GM23248 (cell line): Measurements from ENCODE around the gene HRH3.

ENCODE experiments used
- EZH2 ChIP-seq: fragments of 200-600 bp; sonication (generic); IDR thresholded peaks from 2 replicates; pipeline ENCODE4 v1.6.1; 2018; ENCODE audit warnings: antibody characterized with exemption, mild to moderate bottlenecking; ENCODE audit not compliant: insufficient read depth, poor library complexity, severe bottlenecking
- EZH2phosphoT487 ChIP-seq: fragments of 200-600 bp; sonication (generic); IDR thresholded peaks from 2 replicates; pipeline ENCODE4 v1.6.1; 2018; ENCODE audit warnings: antibody characterized with exemption, moderate library complexity, mild to moderate bottlenecking, low read depth; ENCODE audit not compliant: insufficient read depth

- no peak for TF ChIP-seq EZH2
- TF ChIP-seq EZH2phosphoT487: no peak
Observed at GRCh38 chr20:62246872-62247652, 27.0 kb upstream of the HRH3 start.
